Measurements from ENCODE around the gene RPL13.

The RPL13 gene

DNA sequence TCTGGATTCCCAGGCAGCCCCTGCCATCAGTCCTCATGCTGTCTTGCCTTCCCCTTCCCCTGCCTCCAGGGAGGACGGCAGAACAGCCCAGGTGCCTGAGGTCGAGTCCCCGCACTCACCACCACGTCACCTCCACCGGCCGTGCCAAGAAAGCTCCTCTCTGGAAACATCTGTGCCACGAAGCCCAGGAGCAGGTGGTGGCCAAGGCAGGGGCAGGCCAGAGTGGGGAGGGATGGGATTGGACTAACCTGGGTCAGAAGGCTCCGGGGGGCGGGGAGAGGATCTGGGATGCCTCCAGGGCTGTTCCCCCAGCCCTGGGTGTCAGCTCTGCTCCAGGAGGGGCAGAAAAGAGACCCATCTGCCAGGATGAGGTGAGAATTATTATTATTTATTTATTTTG lies 45.5 kb downstream of the RPL13 start:
- no peak for DNase-seq (ENCODE audit: low read depth, low spot score)
- Histone ChIP-seq H3K27ac (no peak overlapping the region), H3K4me3 (no peak overlapping the region), H3K9ac (ENCODE audit: insufficient read length) (no peak overlapping the region), H3K9me3 (ENCODE audit: low read depth, low read length) (no peaks in the 10 kb centered on the region), H3K36me3 (ENCODE audit: insufficient read depth, low read length) (no peaks in the 10 kb centered on the region)
- TF ChIP-seq FOXP2 (optimal IDR thresholded peaks at IDR 0.05; ENCODE audit: control extremely low read depth, extremely low read length, insufficient read depth) (no peak), EZH2 (IDR thresholded peaks at IDR 0.05) (no peak), POLR2AphosphoS5 (IDR thresholded peaks at IDR 0.05; ENCODE audit: borderline replicate concordance, low read depth, low read length) (no peak)

DNA sequence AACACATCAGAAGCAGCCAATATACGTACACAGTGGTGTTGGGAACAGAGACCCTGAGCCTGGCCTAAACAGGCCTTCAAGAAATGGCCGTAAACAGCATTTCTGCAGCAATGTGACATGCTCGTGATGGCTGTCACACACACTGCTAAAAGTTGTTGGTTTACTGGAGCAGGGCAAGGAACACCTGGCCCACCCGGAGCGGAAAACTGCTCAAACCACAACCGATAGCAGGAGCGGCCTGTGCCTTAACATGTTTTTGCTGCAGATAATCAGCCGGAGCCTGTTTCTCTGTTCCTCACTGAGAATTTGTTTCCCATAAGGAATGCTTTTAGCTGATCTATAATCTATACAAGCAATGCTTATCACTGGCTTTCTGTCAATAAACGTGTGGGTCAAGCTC lies 47.0 kb downstream of the RPL13 start:
- no peaks in the 10 kb centered on the region for H3K36me3 ChIP-seq (ENCODE audit: insufficient read depth, low read length)
- no peaks in the 10 kb centered on the region for H3K9me3 ChIP-seq (ENCODE audit: low read depth, low read length)
- DNase-seq (ENCODE audit: low read depth, low spot score) = no peak
- no peak overlapping the region for H3K4me3 ChIP-seq
- H3K9ac ChIP-seq (ENCODE audit: insufficient read length) = no peak overlapping the region
- TF ChIP-seq FOXP2 (optimal IDR thresholded peaks at IDR 0.05; ENCODE audit: control extremely low read depth, extremely low read length, insufficient read depth) (no peak), POLR2AphosphoS5 (IDR thresholded peaks at IDR 0.05; ENCODE audit: borderline replicate concordance, low read depth, low read length) (no peak), EZH2 (IDR thresholded peaks at IDR 0.05) (no peak)
- no peak overlapping the region for H3K27ac ChIP-seq

DNA sequence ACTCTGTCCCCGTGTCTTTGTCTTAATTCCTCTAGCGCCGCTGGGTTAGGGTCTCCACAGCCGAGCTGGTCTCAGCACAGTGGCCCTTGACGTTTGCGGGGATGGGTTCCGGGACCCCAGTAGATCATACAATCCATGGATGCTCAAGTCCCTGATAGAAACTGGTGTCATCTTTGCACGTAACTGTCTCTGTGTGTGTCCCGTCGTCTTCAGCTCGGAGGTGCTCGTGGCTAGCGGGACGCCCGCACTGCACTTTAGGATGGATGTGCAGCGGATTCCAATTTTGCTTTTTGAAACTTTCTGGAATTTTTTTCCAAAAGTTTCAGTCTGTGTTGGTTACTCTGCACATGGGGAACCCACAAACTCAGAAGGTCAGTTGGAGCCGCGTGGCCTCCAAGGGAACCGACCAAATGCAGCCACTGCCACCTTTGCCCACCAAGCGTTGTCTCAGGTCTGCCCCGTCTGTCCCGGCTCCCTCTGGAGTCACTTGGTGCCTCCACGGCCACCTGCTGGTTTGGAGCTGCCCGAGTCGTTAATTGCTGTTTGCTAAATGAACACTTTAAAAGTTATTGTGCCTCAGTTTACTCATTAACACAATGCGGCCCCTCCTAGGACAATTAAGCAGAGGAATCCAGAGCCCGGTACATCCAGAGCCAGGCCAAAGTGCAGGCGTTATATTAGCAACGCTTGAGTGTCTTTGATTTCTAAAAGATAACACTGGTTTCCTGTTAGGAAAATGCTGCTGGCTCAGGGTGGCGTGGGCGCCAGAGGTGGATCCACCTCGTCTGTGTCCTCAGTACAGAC lies 47.7 kb downstream of the RPL13 start:
- Histone ChIP-seq H3K9ac (ENCODE audit: insufficient read length) (no peak overlapping the region), H3K9me3 (ENCODE audit: low read depth, low read length) (no peaks in the 10 kb centered on the region), H3K4me3 (no peak overlapping the region), H3K36me3 (ENCODE audit: insufficient read depth, low read length) (no peaks in the 10 kb centered on the region), H3K27ac (no peak overlapping the region)
- TF ChIP-seq EZH2 (IDR thresholded peaks at IDR 0.05) (no peak), POLR2AphosphoS5 (IDR thresholded peaks at IDR 0.05; ENCODE audit: borderline replicate concordance, low read depth, low read length) (no peak), FOXP2 (optimal IDR thresholded peaks at IDR 0.05; ENCODE audit: control extremely low read depth, extremely low read length, insufficient read depth) (no peak)
- DNase-seq (ENCODE audit: low read depth, low spot score) = no peak

DNA sequence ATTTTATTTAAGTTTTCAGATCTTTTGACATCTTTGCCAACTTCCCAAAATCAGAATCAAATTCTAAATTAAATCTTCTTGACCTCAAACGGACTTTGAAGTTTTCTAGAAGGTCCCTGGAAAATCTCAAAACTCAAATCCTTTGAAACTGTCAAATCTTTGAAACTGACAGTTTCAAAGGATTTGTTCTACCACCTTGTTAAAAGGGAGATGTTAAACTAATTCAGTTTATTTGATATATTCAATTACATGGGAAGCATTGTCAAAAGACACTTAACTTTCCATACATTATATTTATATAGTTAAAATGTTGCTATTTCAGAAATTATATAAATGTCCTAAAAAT lies 49.6 kb downstream of the RPL13 start:
- Histone ChIP-seq H3K9me3 (ENCODE audit: low read depth, low read length) (no peaks in the 10 kb centered on the region), H3K36me3 (ENCODE audit: insufficient read depth, low read length) (no peaks in the 10 kb centered on the region), H3K4me3 (no peak overlapping the region), H3K27ac (no peak overlapping the region), H3K9ac (ENCODE audit: insufficient read length) (no peak overlapping the region)
- TF ChIP-seq POLR2AphosphoS5 (IDR thresholded peaks at IDR 0.05; ENCODE audit: borderline replicate concordance, low read depth, low read length) (no peak), EZH2 (IDR thresholded peaks at IDR 0.05) (no peak), FOXP2 (optimal IDR thresholded peaks at IDR 0.05; ENCODE audit: control extremely low read depth, extremely low read length, insufficient read depth) (no peak)
- DNase-seq (ENCODE audit: low read depth, low spot score) = no peak

DNA sequence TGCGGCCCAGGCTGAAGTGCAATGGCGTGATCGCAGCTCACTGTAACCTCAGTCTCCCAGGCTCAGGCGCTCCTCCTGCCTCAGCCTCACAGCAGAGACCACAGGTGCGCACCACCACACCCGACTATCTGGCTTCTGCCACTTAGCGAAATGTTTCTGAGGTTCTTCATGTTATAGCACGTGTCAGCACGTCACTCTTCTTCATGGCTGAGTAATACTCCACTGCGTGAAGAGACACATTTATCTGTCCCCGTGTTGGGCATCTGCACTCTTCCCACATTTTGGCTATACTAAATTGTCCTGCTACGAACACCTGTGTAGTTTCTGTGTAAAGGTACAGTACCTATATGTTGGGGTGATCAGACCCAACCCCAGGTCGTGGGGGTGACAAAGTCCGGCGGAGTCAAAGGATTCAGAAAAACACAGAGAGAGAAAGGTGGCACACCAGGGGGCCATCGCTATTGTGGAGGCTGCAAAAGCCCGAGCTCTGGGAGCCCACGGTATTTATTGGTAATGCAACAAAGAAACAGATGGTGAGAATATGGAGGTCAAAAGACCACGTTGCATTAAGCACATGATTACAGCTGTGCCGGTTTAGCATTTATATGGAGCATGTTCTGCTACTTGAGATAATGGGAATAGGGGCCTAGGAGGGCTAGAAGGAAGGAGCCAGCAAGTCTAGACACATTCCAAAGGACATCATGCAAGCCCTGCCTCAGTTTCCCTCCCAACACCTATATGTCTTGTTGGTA lies 52.1 kb downstream of the RPL13 start:
- TF ChIP-seq FOXP2 (optimal IDR thresholded peaks at IDR 0.05; ENCODE audit: control extremely low read depth, extremely low read length, insufficient read depth) (no peak), POLR2AphosphoS5 (IDR thresholded peaks at IDR 0.05; ENCODE audit: borderline replicate concordance, low read depth, low read length) (no peak), EZH2 (IDR thresholded peaks at IDR 0.05) (no peak)
- no peak for DNase-seq (ENCODE audit: low read depth, low spot score)
- H3K9me3 ChIP-seq (ENCODE audit: low read depth, low read length) = no peaks in the 10 kb centered on the region
- no peak overlapping the region for H3K4me3 ChIP-seq
- no peak overlapping the region for H3K9ac ChIP-seq (ENCODE audit: insufficient read length)
- no peaks in the 10 kb centered on the region for H3K36me3 ChIP-seq (ENCODE audit: insufficient read depth, low read length)
- no peak overlapping the region for H3K27ac ChIP-seq

DNA sequence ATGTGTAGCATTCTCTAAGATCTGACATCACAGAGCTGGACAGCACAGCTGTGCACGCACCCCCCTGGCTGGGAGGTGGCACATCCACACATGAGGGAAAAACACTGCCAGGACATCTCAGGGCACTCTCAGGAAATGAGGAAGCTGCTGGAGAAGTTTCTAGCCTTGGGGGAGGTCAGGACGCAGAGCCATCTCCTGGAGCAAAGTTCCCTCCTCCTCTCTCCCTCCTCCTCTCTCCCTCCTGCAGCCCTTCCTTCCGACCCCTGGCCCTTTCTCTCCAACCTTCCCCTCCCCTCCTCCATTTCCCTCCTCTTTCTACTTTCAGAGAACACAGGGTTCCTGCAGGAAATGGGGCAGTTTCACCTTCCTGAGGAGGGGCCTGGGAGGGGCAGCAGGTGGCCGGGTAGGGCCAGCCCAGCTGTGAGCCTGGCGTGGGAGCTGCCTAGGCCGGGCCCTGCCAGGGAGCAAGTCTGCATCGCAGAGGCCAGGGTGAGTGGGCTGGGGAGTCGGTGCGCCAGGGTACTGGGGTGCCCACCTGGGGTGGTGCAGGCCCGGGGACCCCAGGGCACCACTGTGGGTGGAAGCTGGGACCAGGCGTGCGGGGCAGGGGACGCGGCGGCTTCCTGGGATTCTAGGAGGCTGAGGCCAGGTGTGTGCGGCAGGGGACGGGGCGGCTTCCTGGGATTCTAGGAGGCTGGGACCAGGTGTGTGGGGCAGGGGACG lies 52.9 kb downstream of the RPL13 start, which contains the start of gene DPEP1:
DPEP1 (plus strand) TSS at position 412 of the 723 bp plus-strand sequence. CDS start 16,769 bp downstream, outside the sequence.
- Histone ChIP-seq H3K4me3 (no peak within 1 kb of the TSS), H3K9ac (ENCODE audit: insufficient read length) (no peak within 1 kb of the TSS), H3K9me3 (ENCODE audit: low read depth, low read length) (no peaks in the 10 kb centered on the region), H3K36me3 (ENCODE audit: insufficient read depth, low read length) (no peaks in the 10 kb centered on the region), H3K27ac (no peak within 1 kb of the TSS)
- no peak for DNase-seq (ENCODE audit: low read depth, low spot score)
- TF ChIP-seq POLR2AphosphoS5 (IDR thresholded peaks at IDR 0.05; ENCODE audit: borderline replicate concordance, low read depth, low read length) (no peak), FOXP2 (optimal IDR thresholded peaks at IDR 0.05; ENCODE audit: control extremely low read depth, extremely low read length, insufficient read depth) (no peak)

DNA sequence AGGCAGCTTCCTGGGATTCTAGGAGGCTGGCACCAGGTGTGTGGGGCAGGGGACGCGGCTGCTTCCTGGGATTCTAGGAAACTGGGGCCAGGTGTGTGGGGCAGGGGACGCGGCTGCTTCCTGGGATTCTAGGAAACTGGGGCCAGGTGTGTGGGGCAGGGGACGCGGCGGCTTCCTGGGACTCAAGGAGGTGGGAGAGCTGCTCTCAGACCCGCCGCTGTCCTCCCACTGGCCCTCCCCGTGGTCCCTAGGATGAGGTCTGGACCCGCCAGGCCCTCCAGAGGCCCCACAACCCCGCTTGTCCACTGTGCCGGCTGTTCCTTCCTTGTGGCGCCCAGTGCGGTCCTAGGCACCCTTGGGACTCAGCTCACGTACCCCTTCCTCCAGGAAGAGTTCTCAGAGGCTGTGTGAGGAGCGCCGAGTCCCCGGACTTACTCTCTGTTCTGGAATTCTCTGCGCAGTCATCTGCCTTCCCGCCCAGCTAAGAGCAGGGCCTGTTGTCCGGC lies 53.5 kb downstream of the RPL13 start:
- Histone ChIP-seq H3K4me3 (no peak overlapping the region), H3K9ac (ENCODE audit: insufficient read length) (no peak overlapping the region), H3K36me3 (ENCODE audit: insufficient read depth, low read length) (no peaks in the 10 kb centered on the region), H3K9me3 (ENCODE audit: low read depth, low read length) (no peaks in the 10 kb centered on the region), H3K27ac (no peak overlapping the region)
- TF ChIP-seq POLR2AphosphoS5 (IDR thresholded peaks at IDR 0.05; ENCODE audit: borderline replicate concordance, low read depth, low read length) (no peak), EZH2 (IDR thresholded peaks at IDR 0.05) (no peak), FOXP2 (optimal IDR thresholded peaks at IDR 0.05; ENCODE audit: control extremely low read depth, extremely low read length, insufficient read depth) (no peak)
- no peak for DNase-seq (ENCODE audit: low read depth, low spot score)

Measured in SK-N-MC (cell line).